Measurements from ENCODE around the gene CNPY4. TPM values are rescaled to one million over a fixed set of nuclear protein-coding genes. Genes with fewer than 3 reads are reported as not detected.

The CNPY4 gene
- total RNA-seq, 4 donors from 2014 or later = 7.5 to 15.9 (median 11.5) TPM

- WGBS, 2 donors = 0 to 1% methylated on average over 41 to 46 of the region's 46 CpGs
- peaks cover 0 to 25% (median 0%) of the 10 kb centered on the region in 3 donors for H3K36me3 ChIP-seq
- H3K27ac ChIP-seq = peak within 1 kb of the TSS; percentile 75 to 95 (median 93)
- peaks cover 0 to 38% (median 9%) of the 10 kb centered on the region in 4 donors for H3K4me1 ChIP-seq
- DNase-seq (ENCODE audit: low spot score in 2 of 2) = peak; percentile 98 to 99
- H3K27me3 ChIP-seq = no peaks in the 10 kb centered on the region
- peak within 1 kb of the TSS; percentile 69 to 91 (median 89) for H3K4me3 ChIP-seq
- no peaks in the 10 kb centered on the region for H3K9me3 ChIP-seq
- peak in 2 of 5 experiments; percentile 23 to 34 for TF ChIP-seq CTCF (IDR thresholded peaks at IDR 0.05)
- TF ChIP-seq EP300 (IDR thresholded peaks at IDR 0.05) = peak; percentile 89 to 92
- TF ChIP-seq POLR2A (IDR thresholded peaks at IDR 0.05) = peak; percentile 68 to 89
These were observed 29.3 kb downstream of the CNPY4 start, which contains the start of gene LAMTOR4 for GRCh38 chr7:100148559-100149328. Gene LAMTOR4 (plus strand): TSS chr7:100148918. CDS start chr7:100148973, 55 bp downstream.

- Histone ChIP-seq H3K36me3 (peaks cover 0 to 59% (median 0%) of the 10 kb centered on the region in 3 donors), H3K9me3 (no peaks in the 10 kb centered on the region), H3K27me3 (no peaks in the 10 kb centered on the region), H3K27ac (peak overlapping the region in 1 of 4 donors; percentile 35), H3K4me1 (peaks cover 0 to 67% (median 14%) of the 10 kb centered on the region in 4 donors), H3K4me3 (no peak overlapping the region)
- no peak for DNase-seq (ENCODE audit: low spot score in 2 of 2)
- no peak for TF ChIP-seq EP300 (IDR thresholded peaks at IDR 0.05)
- TF ChIP-seq POLR2A (IDR thresholded peaks at IDR 0.05) = no peak
These were observed 33.0 kb downstream of the CNPY4 start for GRCh38 chr7:100152404-100152803.

- no peak for TF ChIP-seq CTCF (IDR thresholded peaks at IDR 0.05)
- no peak for TF ChIP-seq POLR2A (IDR thresholded peaks at IDR 0.05)
- TF ChIP-seq EP300 (IDR thresholded peaks at IDR 0.05) = no peak
- no peaks in the 10 kb centered on the region for H3K27me3 ChIP-seq
- H3K9me3 ChIP-seq = no peaks in the 10 kb centered on the region
- H3K4me3 ChIP-seq = no peak overlapping the region
- H3K27ac ChIP-seq = peak overlapping the region in 1 of 4 donors; percentile 35
- peaks cover 0 to 59% (median 0%) of the 10 kb centered on the region in 3 donors for H3K36me3 ChIP-seq
- 82 to 89% methylated on average over 18 of the region's 18 CpGs for WGBS, 2 donors
- H3K4me1 ChIP-seq = peaks cover 0 to 72% (median 21%) of the 10 kb centered on the region in 4 donors
- DNase-seq (ENCODE audit: low spot score in 2 of 2) = no peak
These were observed 33.7 kb downstream of the CNPY4 start for GRCh38 chr7:100152937-100153666.

- peak overlapping the region in 2 of 4 donors; percentile 21 to 49 for H3K27ac ChIP-seq
- no peaks in the 10 kb centered on the region for H3K27me3 ChIP-seq
- no peak for TF ChIP-seq EP300 (IDR thresholded peaks at IDR 0.05)
- no peak for TF ChIP-seq POLR2A (IDR thresholded peaks at IDR 0.05)
- TF ChIP-seq CTCF (IDR thresholded peaks at IDR 0.05) = no peak
- H3K4me3 ChIP-seq = no peak overlapping the region
- peaks cover 0 to 59% (median 0%) of the 10 kb centered on the region in 3 donors for H3K36me3 ChIP-seq
- H3K4me1 ChIP-seq = peaks cover 0 to 74% (median 23%) of the 10 kb centered on the region in 4 donors
- DNase-seq (ENCODE audit: low spot score in 2 of 2) = no peak
- H3K9me3 ChIP-seq = no peaks in the 10 kb centered on the region
- WGBS, 2 donors = 74 to 80% methylated on average over 16 of the region's 16 CpGs
These were observed 34.5 kb downstream of the CNPY4 start for GRCh38 chr7:100153708-100154535.
